NCI-H2196 (cell line): ENCODE measurements around the gene KIAA1549.
"Not testable (repeated sequence)": the region's sequence is repeated elsewhere in the genome, so short reads cannot be mapped to it uniquely, and the experiment has no call there.

Experiments used
- DNase-seq: peaks from one replicate; lab custom pipeline; 2025; ENCODE audit not compliant: unreplicated experiment; lab: John Stamatoyannopoulos, UW

The KIAA1549 gene

GRCh38 chr7:138945154-138945553 is 36.0 kb downstream of the KIAA1549 start:
- no peak for DNase-seq

GRCh38 chr7:138944592-138944991 is 36.6 kb downstream of the KIAA1549 start:
- no peak for DNase-seq

GRCh38 chr7:138943061-138943460 is 38.1 kb downstream of the KIAA1549 start:
- DNase-seq = no peak

- no peak for DNase-seq
These were observed 39.6 kb downstream of the KIAA1549 start for GRCh38 chr7:138941545-138941944.

GRCh38 chr7:138940602-138941001 is 40.6 kb downstream of the KIAA1549 start:
- DNase-seq = not testable (repeated sequence)

- DNase-seq = no peak
These were observed 43.7 kb downstream of the KIAA1549 start for GRCh38 chr7:138937484-138937883.

GRCh38 chr7:138935465-138936011 is 45.7 kb downstream of the KIAA1549 start:
- DNase-seq = peak; percentile 26

- DNase-seq = no peak
These were observed 46.3 kb downstream of the KIAA1549 start for GRCh38 chr7:138934861-138935260.

- no peak for DNase-seq
These were observed 46.8 kb downstream of the KIAA1549 start for GRCh38 chr7:138934367-138934766.

- no peak for DNase-seq
These were observed 48.3 kb downstream of the KIAA1549 start for GRCh38 chr7:138932870-138933269.

GRCh38 chr7:138932427-138932826 is 48.8 kb downstream of the KIAA1549 start:
- DNase-seq = no peak

- DNase-seq = no peak
These were observed 51.2 kb downstream of the KIAA1549 start for GRCh38 chr7:138929969-138930368.

GRCh38 chr7:138926241-138926612 is 55.0 kb downstream of the KIAA1549 start:
- no peak for DNase-seq

GRCh38 chr7:138924501-138925225 is 56.5 kb downstream of the KIAA1549 start:
- DNase-seq = no peak

- no peak for DNase-seq
These were observed 59.9 kb downstream of the KIAA1549 start for GRCh38 chr7:138921277-138921676.

GRCh38 chr7:138919911-138920310 is 61.3 kb downstream of the KIAA1549 start:
- no peak for DNase-seq

GRCh38 chr7:138919216-138919615 is 62.0 kb downstream of the KIAA1549 start:
- DNase-seq = no peak

- no peak for DNase-seq
These were observed 62.4 kb downstream of the KIAA1549 start for GRCh38 chr7:138918756-138919155.

- no peak for DNase-seq
These were observed 63.0 kb downstream of the KIAA1549 start for GRCh38 chr7:138918176-138918575.

- DNase-seq = no peak
These were observed 63.4 kb downstream of the KIAA1549 start for GRCh38 chr7:138917771-138918170.

- no peak for DNase-seq
These were observed 64.5 kb downstream of the KIAA1549 start for GRCh38 chr7:138916731-138917130.

GRCh38 chr7:138916275-138916674 is 64.9 kb downstream of the KIAA1549 start:
- DNase-seq = no peak

GRCh38 chr7:138913783-138914182 is 67.4 kb downstream of the KIAA1549 start:
- DNase-seq = no peak
